ENCODE data around the gene GPSM1. TPM values are rescaled to one million over a fixed set of nuclear protein-coding genes. Genes with fewer than 3 reads are reported as not detected.

The GPSM1 gene
- total and polyA plus RNA-seq, 9 of the 15 experiments (the other 6 are each of a cell fraction or from before 2014, with no cell fraction given) = 0.04 to 14.2 (median 3.1) TPM

- TF ChIP-seq ZNF24 (IDR thresholded peaks at IDR 0.05) (no peak), CBFB (CRISPR knock-in tag; IDR thresholded peaks at IDR 0.05) (no peak), E2F8 (IDR thresholded peaks at IDR 0.05; ENCODE audit: low read depth, partially characterized antibody) (no peak), MCM3 (IDR thresholded peaks at IDR 0.05) (no peak), POLR2G (IDR thresholded peaks at IDR 0.05; ENCODE audit: low read depth, low read length) (0 out of 2 replicates have a peak, but pooled peaks have one; percentile 21), ZNF778 (CRISPR knock-in tag; IDR thresholded peaks at IDR 0.05) (no peak)
These were observed 4.5 kb downstream of the GPSM1 start (continued) for GRCh38 chr9:136331556-136332481.

- H3K36me3 ChIP-seq (ENCODE audit: control insufficient read depth, insufficient read depth, low read length) = peaks cover 6% of the 10 kb centered on the region; the same call in 1 of the 3 replicates
- TF ChIP-seq RFX1 (IDR thresholded peaks at IDR 0.05) (peak; percentile 81), ZNF121 (CRISPR knock-in tag; conservative IDR thresholded peaks at IDR 0.05) (peak; percentile 78), ZNF217 (CRISPR knock-in tag; IDR thresholded peaks at IDR 0.05) (no peak)
- no peaks in the 10 kb centered on the region for H3K9me3 ChIP-seq (replicated peaks; ENCODE audit: control insufficient read depth, insufficient read depth, low read depth, low read length)
- 60% methylated on average over 7 of the region's 11 CpGs for WGBS (ENCODE audit: insufficient coverage, low coverage, missing lambda C conversion rate)
- no TSS peak for BruUV-seq (replicated peaks)
- no peak overlapping the region for H3K9ac ChIP-seq (ENCODE audit: insufficient read depth in 1 of 2, low read depth in 2 of 2, low read length in 2 of 2)
- ChIA-PET POLR2A (interaction anchor here (0.7 kb wide), 1 partner anchor 13 kb away, joined by 4 read pairs; no protein-coding TSS in a partner anchor), CTCF (ENCODE audit: low intra/inter-chr PET ratio) (no interaction called here)
- no peak overlapping the region for H3K4me3 ChIP-seq
- H3K4me2 ChIP-seq (ENCODE audit: insufficient read depth, low read length) = no peak overlapping the region
- peaks cover 3% of the 10 kb centered on the region for H3K9me1 ChIP-seq (ENCODE audit: control insufficient read depth, insufficient read depth, low read length)
- no peak overlapping the region for H2AFZ ChIP-seq (ENCODE audit: low read depth, low read length)
- intact Hi-C loops (cut with micrococcal nuclease) = no loop called here
- H4K20me1 ChIP-seq (replicated peaks; ENCODE audit: control insufficient read depth, insufficient read depth, low read length) = no peaks in the 10 kb centered on the region
- ATAC-seq (no peak), FAIRE-seq (no peak), DNase-seq (ENCODE audit: extremely low read depth in 1 of 4, low spot score in 3 of 4) (no peak)
- in situ Hi-C loops (cut with MboI) = loop anchor here (25.0 kb wide), 1 partner anchor 305 kb away; no protein-coding TSS in a partner anchor
- no peak overlapping the region for H3K27ac ChIP-seq (ENCODE audit: extremely low read depth, low read depth, low read length)
- peaks cover 15% of the 10 kb centered on the region for H3K79me2 ChIP-seq (ENCODE audit: control insufficient read depth, insufficient read depth, low read length)
- no peaks in the 10 kb centered on the region for H3K27me3 ChIP-seq (ENCODE audit: control insufficient read depth in 2 of 2, insufficient read depth in 2 of 2, low read length in 2 of 2)
- H3K4me1 ChIP-seq (replicated peaks in 1 of 2; ENCODE audit: control insufficient read depth in 2 of 2, insufficient read depth in 2 of 2, low read length in 2 of 2) = peaks cover 4 to 93% of the 10 kb centered on the region in 2 experiments; a peak in 4 of 5 replicates
These were observed 5.2 kb downstream of the GPSM1 start for GRCh38 chr9:136332482-136332983.

All from K562 (cell line).